ENCODE results near the gene PXMP4. TPM values are rescaled to one million over a fixed set of nuclear protein-coding genes. Genes with fewer than 3 reads are reported as not detected.

Gene PXMP4
- total and polyA plus RNA-seq, 2 of the 4 experiments (the other 2 are of a cell fraction), result 3.6 to 7.1 TPM

DNA sequence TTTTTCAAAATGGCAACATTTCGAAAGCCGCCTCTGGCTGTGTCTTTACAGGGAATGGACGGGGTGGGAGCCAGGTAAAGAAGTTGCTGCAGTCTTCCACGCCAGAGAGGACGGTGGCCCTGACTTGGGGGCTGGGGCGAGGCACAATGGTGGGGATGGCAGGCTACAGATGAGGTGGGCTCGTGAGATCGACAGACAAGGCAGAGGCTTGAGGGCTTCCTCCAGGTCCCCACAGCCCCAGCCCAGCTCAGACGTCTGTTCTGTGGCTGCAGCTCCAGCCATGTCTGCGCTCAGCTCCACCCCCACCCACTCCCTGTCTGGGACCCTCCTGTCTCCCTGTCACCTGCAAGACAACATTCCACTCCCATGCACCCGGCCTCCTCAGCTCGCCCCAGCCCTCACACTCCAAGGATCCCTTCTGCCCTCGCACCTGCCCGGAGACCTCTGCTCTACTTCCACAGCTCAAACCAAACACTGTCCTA lies 65.4 kb downstream of the PXMP4 start:
- Histone ChIP-seq H2AFZ (replicated peaks; ENCODE audit: low read length, poor library complexity) (no peak overlapping the region), H2BK120ac (ENCODE audit: low read depth, low read length) (no peak overlapping the region), H3K4ac (ENCODE audit: low read depth, low read length) (no peak overlapping the region), H3K4me2 (ENCODE audit: low read depth, low read length) (no peak overlapping the region), H2AK5ac (ENCODE audit: low read depth, low read length) (no peak overlapping the region), H3K9me1 (ENCODE audit: insufficient read depth, low read length) (no peaks in the 10 kb centered on the region), H2BK20ac (ENCODE audit: low read depth, low read length) (no peak overlapping the region), H3K27ac (ENCODE audit: insufficient read depth, low read length) (no peak overlapping the region), H4K8ac (ENCODE audit: low read depth in 2 of 2, low read length in 2 of 2) (no peak overlapping the region), H3K4me3 (ENCODE audit: insufficient read depth, low read depth, low read length) (no peak overlapping the region), H3K36me3 (ENCODE audit: control insufficient read depth, insufficient read depth, low read length) (peaks cover 17% of the 10 kb centered on the region; the same call in 1 of the 2 replicates), H4K5ac (ENCODE audit: low read depth, low read length) (no peak overlapping the region), H2BK15ac (ENCODE audit: low read depth, low read length) (no peak overlapping the region), H2AK9ac (replicated peaks; ENCODE audit: low read depth, low read length, poor library complexity) (no peak overlapping the region), H2BK5ac (ENCODE audit: low read depth, low read length, poor library complexity, severe bottlenecking) (no peak overlapping the region), H3K9me3 (ENCODE audit: control insufficient read depth, insufficient read depth, low read length) (no peaks in the 10 kb centered on the region), H3K4me1 (ENCODE audit: control insufficient read depth, insufficient read depth, low read length) (no peaks in the 10 kb centered on the region; the same call in 1 of the 2 replicates), H3K27me3 (ENCODE audit: control insufficient read depth, insufficient read depth, low read length) (no peaks in the 10 kb centered on the region), H3K18ac (ENCODE audit: low read depth, low read length) (no peak overlapping the region), H3K56ac (ENCODE audit: extremely low read depth, insufficient read depth, low read length) (no peak overlapping the region), H3K79me1 (ENCODE audit: low read depth in 1 of 2, low read length in 2 of 2) (no peaks in the 10 kb centered on the region), H4K91ac (ENCODE audit: insufficient read depth, low read depth, low read length) (no peak overlapping the region), H3K9ac (ENCODE audit: low read depth, low read length) (no peak overlapping the region), H3K23ac (ENCODE audit: low read depth, low read length) (no peak overlapping the region), H3K14ac (replicated peaks; ENCODE audit: low read depth, low read length) (no peak overlapping the region), H4K20me1 (ENCODE audit: insufficient read depth, low read length) (no peaks in the 10 kb centered on the region)
- in situ Hi-C loops (cut with MboI; ENCODE audit: low sequenced_read_pairs), result loop anchor here (5.0 kb wide), 1 partner anchor 202 kb away; no protein-coding TSS in a partner anchor
- dilution Hi-C loops (cut with HindIII; ENCODE audit: low sequenced_read_pairs, unreplicated experiment), result no loop called here
- intact Hi-C loops (cut with micrococcal nuclease), result no loop called here
- TF ChIP-seq, protein P1, sequence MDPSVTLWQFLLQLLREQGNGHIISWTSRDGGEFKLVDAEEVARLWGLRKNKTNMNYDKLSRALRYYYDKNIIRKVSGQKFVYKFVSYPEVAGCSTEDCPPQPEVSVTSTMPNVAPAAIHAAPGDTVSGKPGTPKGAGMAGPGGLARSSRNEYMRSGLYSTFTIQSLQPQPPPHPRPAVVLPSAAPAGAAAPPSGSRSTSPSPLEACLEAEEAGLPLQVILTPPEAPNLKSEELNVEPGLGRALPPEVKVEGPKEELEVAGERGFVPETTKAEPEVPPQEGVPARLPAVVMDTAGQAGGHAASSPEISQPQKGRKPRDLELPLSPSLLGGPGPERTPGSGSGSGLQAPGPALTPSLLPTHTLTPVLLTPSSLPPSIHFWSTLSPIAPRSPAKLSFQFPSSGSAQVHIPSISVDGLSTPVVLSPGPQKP (IDR thresholded peaks at IDR 0.05; ENCODE audit: borderline replicate concordance, low read depth, low read length), result no peak
- no peak for TF ChIP-seq MAZ (IDR thresholded peaks at IDR 0.05; ENCODE audit: borderline replicate concordance, low read depth, low read length)
- no peak for TF ChIP-seq RCOR1 (IDR thresholded peaks at IDR 0.05; ENCODE audit: insufficient replicate concordance, low read length)
- no peak for TF ChIP-seq POLR2A (IDR thresholded peaks at IDR 0.05; ENCODE audit: low read depth, low read length)
- TF ChIP-seq USF2 (IDR thresholded peaks at IDR 0.05; ENCODE audit: low read depth, low read length), result no peak
- no peak for TF ChIP-seq RAD21 (IDR thresholded peaks at IDR 0.05; ENCODE audit: low read length)
- no peak for TF ChIP-seq CEBPB (IDR thresholded peaks at IDR 0.05; ENCODE audit: low read depth, low read length)
- ChIA-PET POLR2A (ENCODE audit: unreplicated experiment) (no interaction called here), CTCF (interaction anchor here (0.6 kb wide), 1 partner anchor 197 kb away, joined by 3 read pairs; no protein-coding TSS in a partner anchor)
- ATAC-seq (ENCODE audit: low read depth), result no peak
- no peak for DNase-seq
- BruUV-seq (replicated peaks), result no TSS peak
- 86% methylated on average over 8 of the region's 14 CpGs; no CpG with 5 or more reads in 1 of the 2 experiments for WGBS, 2 experiments (ENCODE audit: extremely low coverage in 2 of 2, insufficient read length in 1 of 2)
